ENCODE data around the gene CXCL3. TPM values are rescaled to one million over a fixed set of nuclear protein-coding genes. Genes with fewer than 3 reads are reported as not detected.

CXCL3 gene
- polyA plus RNA-seq, 2 of the 4 experiments (the other 2 are of a cell fraction) = 5.1 to 17.9 TPM

- Histone ChIP-seq H3K4me3 (peak overlapping the region; percentile 92), H3K4me2 (peak overlapping the region; percentile 97), H3K27ac (peak overlapping the region; percentile 95), H3K9me3 (no peaks in the 10 kb centered on the region), H3K4me1 (peaks cover 46% of the 10 kb centered on the region)
- no peak; the same call in 2 of the 3 replicates for TF ChIP-seq SMC3 (IDR thresholded peaks at IDR 0.05)
- no peak for DNase-seq (ENCODE audit: low read depth in 1 of 2, low spot score in 1 of 2)
- FAIRE-seq = no peak
- CTCF ChIA-PET = interaction anchor here (0.7 to 4.2 kb wide), 26 partner anchors 8 to 637 kb away, joined by 3 to 23 read pairs (median 4); partner anchors contain the start of gene CXCL5
- POLR2A ChIA-PET = interaction anchor here (1.1 to 3.7 kb wide), 7 partner anchors 18 to 169 kb away, joined by 3 to 34 read pairs (median 8); partner anchors contain the start of genes CXCL1, CXCL2 and CXCL5
- no peak; a peak in 2 of 6 replicates for ATAC-seq
- WGBS (ENCODE audit: missing lambda C conversion rate) = 0% methylated on average over 13 of the region's 17 CpGs
Measured at GRCh38 chr4:74038086-74038424, 434 bp downstream of the CXCL3 start.

- peak overlapping the region; percentile 97 for H3K4me2 ChIP-seq
- FAIRE-seq (no peak), ATAC-seq (no peak), DNase-seq (ENCODE audit: low read depth in 1 of 2, low spot score in 1 of 2) (no peak)
- H3K27ac ChIP-seq = peak overlapping the region; percentile 95
- H3K4me3 ChIP-seq = peak overlapping the region; percentile 92
- no peaks in the 10 kb centered on the region for H3K9me3 ChIP-seq
- ChIA-PET POLR2A (interaction anchor here (0.7 to 3.7 kb wide), 5 partner anchors 39 to 72 kb away, joined by 4 to 34 read pairs (median 5); partner anchors contain the start of genes CXCL2 and CXCL5), CTCF (interaction anchor here (0.7 to 4.2 kb wide), 15 partner anchors 9 to 638 kb away, joined by 3 to 23 read pairs (median 5); partner anchors contain the start of gene CXCL5)
- WGBS (ENCODE audit: missing lambda C conversion rate) = 23% methylated on average over 4 of the region's 4 CpGs
- no peak for TF ChIP-seq EP300 (IDR thresholded peaks at IDR 0.05)
- no peak for TF ChIP-seq SMC3 (IDR thresholded peaks at IDR 0.05)
- no peak for TF ChIP-seq ZSCAN20 (CRISPR knock-in tag; IDR thresholded peaks at IDR 0.05)
- no peak for TF ChIP-seq FOSL2 (IDR thresholded peaks at IDR 0.05)
- TF ChIP-seq FOSL2 (CRISPR knock-in tag; IDR thresholded peaks at IDR 0.05) = no peak
- H3K4me1 ChIP-seq = peaks cover 53% of the 10 kb centered on the region
Measured at GRCh38 chr4:74037076-74037955, 1.2 kb downstream of the CXCL3 start.

- POLR2A ChIA-PET = no interaction called here
- Histone ChIP-seq H3K4me1 (peaks cover 64% of the 10 kb centered on the region), H3K4me2 (peak overlapping the region; percentile 25; the same call in 2 of the 3 replicates), H3K27ac (peak overlapping the region; percentile 57 to 74; a peak in 5 of 6 replicates), H3K4me3 (no peak overlapping the region), H3K9me3 (no peaks in the 10 kb centered on the region)
- CTCF ChIA-PET = interaction anchor here (1.6 kb wide), 1 partner anchor 17 kb away, joined by 3 read pairs; no protein-coding TSS in a partner anchor
- FAIRE-seq = no peak
- peak in 1 of 2 experiments; percentile 40; a peak in 2 of 4 replicates for TF ChIP-seq CEBPB (IDR thresholded peaks at IDR 0.05)
- TF ChIP-seq FOSL2 (IDR thresholded peaks at IDR 0.05) = no peak
- TF ChIP-seq FOSL2 (CRISPR knock-in tag; IDR thresholded peaks at IDR 0.05) = peak; percentile 74
- no peak for TF ChIP-seq EP300 (IDR thresholded peaks at IDR 0.05)
- TF ChIP-seq MAFK (IDR thresholded peaks at IDR 0.05; ENCODE audit: partially characterized antibody) = peak; percentile 9
- no peak for TF ChIP-seq CHD2 (IDR thresholded peaks at IDR 0.05; ENCODE audit: low read length, partially characterized antibody)
- no peak for ATAC-seq
- no peak for DNase-seq (ENCODE audit: low read depth in 1 of 2, low spot score in 1 of 2)
Measured at GRCh38 chr4:74033739-74034138, 4.8 kb downstream of the CXCL3 start.

GRCh38 chr4:74032064-74032463 lies 6.4 kb downstream of the CXCL3 start:
- FAIRE-seq (no peak), ATAC-seq (no peak), DNase-seq (ENCODE audit: low read depth in 1 of 2, low spot score in 1 of 2) (no peak)
- peaks cover 64% of the 10 kb centered on the region for H3K4me1 ChIP-seq
- H3K9me3 ChIP-seq = no peaks in the 10 kb centered on the region; the same call in 2 of the 3 replicates
- peak overlapping the region; percentile 28; the same call in 2 of the 3 replicates for H3K4me2 ChIP-seq
- TF ChIP-seq MAFK (IDR thresholded peaks at IDR 0.05; ENCODE audit: partially characterized antibody) = no peak
- TF ChIP-seq CEBPB (IDR thresholded peaks at IDR 0.05) = no peak
- no peak for TF ChIP-seq POLR2A (IDR thresholded peaks at IDR 0.05; ENCODE audit: low read length)
- TF ChIP-seq HOXB5 (CRISPR knock-in tag; IDR thresholded peaks at IDR 0.05) = no peak
- no peak for TF ChIP-seq RNF2 (IDR thresholded peaks at IDR 0.05; ENCODE audit: borderline replicate concordance, low read depth)
- no peak for TF ChIP-seq HDAC2 (IDR thresholded peaks at IDR 0.05)
- no peak for TF ChIP-seq ESRRA (IDR thresholded peaks at IDR 0.05; ENCODE audit: borderline replicate concordance, low read length)
- TF ChIP-seq MYC (IDR thresholded peaks at IDR 0.05; ENCODE audit: borderline replicate concordance, low read length) = no peak
- no peak for TF ChIP-seq FOSL2 (IDR thresholded peaks at IDR 0.05)
- TF ChIP-seq FOSL2 (CRISPR knock-in tag; IDR thresholded peaks at IDR 0.05) = no peak
- TF ChIP-seq ZFP36 (IDR thresholded peaks at IDR 0.05; ENCODE audit: borderline replicate concordance, partially characterized antibody) = no peak
- ChIA-PET POLR2A (no interaction called here), CTCF (no interaction called here)
- peak overlapping the region; percentile 37 to 73 for H3K27ac ChIP-seq
- no peak overlapping the region for H3K4me3 ChIP-seq

- CTCF ChIA-PET = interaction anchor here (1.3 kb wide), 1 partner anchor 33 kb away, joined by 3 read pairs; the partner anchor contains the start of gene CXCL5
- POLR2A ChIA-PET = no interaction called here
- H3K4me3 ChIP-seq = no peak overlapping the region
- no peak for ATAC-seq
- no peaks in the 10 kb centered on the region; the same call in 2 of the 3 replicates for H3K9me3 ChIP-seq
- no peak for FAIRE-seq
- no peak for TF ChIP-seq TP53 (CRISPR knock-in tag; IDR thresholded peaks at IDR 0.05)
- TF ChIP-seq ESRRA (IDR thresholded peaks at IDR 0.05; ENCODE audit: borderline replicate concordance, low read length) = no peak
- no peak for TF ChIP-seq E2F6 (IDR thresholded peaks at IDR 0.05; ENCODE audit: borderline replicate concordance, low read depth)
- TF ChIP-seq ZNF302 (CRISPR knock-in tag; IDR thresholded peaks at IDR 0.05) = no peak
- TF ChIP-seq HES2 (IDR thresholded peaks at IDR 0.05) = no peak
- no peak for TF ChIP-seq EP300 (IDR thresholded peaks at IDR 0.05)
- TF ChIP-seq SREBF2 (IDR thresholded peaks at IDR 0.05) = no peak
- no peak for TF ChIP-seq JUNB (IDR thresholded peaks at IDR 0.05)
- no peak for TF ChIP-seq PHF8 (IDR thresholded peaks at IDR 0.05; ENCODE audit: borderline replicate concordance, low read depth)
- TF ChIP-seq RFX5 (IDR thresholded peaks at IDR 0.05) = no peak
- TF ChIP-seq RNF2 (IDR thresholded peaks at IDR 0.05; ENCODE audit: borderline replicate concordance, low read depth) = no peak
- TF ChIP-seq BCL3 (IDR thresholded peaks at IDR 0.05) = no peak
- H3K27ac ChIP-seq = peak overlapping the region; percentile 37 to 73
- no peak for DNase-seq (ENCODE audit: low read depth in 1 of 2, low spot score in 1 of 2)
- peak overlapping the region; percentile 28; the same call in 1 of the 3 replicates for H3K4me2 ChIP-seq
- H3K4me1 ChIP-seq = peaks cover 64% of the 10 kb centered on the region
Measured at GRCh38 chr4:74031576-74031975, 6.9 kb downstream of the CXCL3 start.
